H1 (cell line): ENCODE results near the gene MOB4. TPM values are rescaled to one million over a fixed set of nuclear protein-coding genes. Genes with fewer than 3 reads are reported as not detected.

Experiments
- BCL11A ChIP-seq, 2 experiments: IDR thresholded peaks; one replicate each; pipeline ENCODE4 v1.6.1; 2011; ENCODE audit warnings: low read depth in 2 of 2, low read length in 2 of 2, mild to moderate bottlenecking in 2 of 2
- BRCA1 ChIP-seq: IDR thresholded peaks from 2 replicates; pipeline ENCODE4 v1.6.1; 2012; ENCODE audit warnings: low read depth, low read length, improper control_type of control experiment
- CREB1 ChIP-seq: IDR thresholded peaks from 2 replicates; pipeline ENCODE4 v1.6.1; 2012; ENCODE audit warnings: inconsistent platforms
- EP300 ChIP-seq, 2 experiments: IDR thresholded peaks; 1 replicate in 1 of 2; 2 replicates in 1 of 2; pipeline ENCODE4 v1.6.1; 2011 to 2012; ENCODE audit warnings: low read depth in 2 of 2, low read length in 2 of 2, mild to moderate bottlenecking in 2 of 2, borderline replicate concordance in 1 of 2, inconsistent platforms in 1 of 2, moderate library complexity in 1 of 2
- EZH2 ChIP-seq: fragments of 200-600 bp; sonication (generic); IDR thresholded peaks from 2 replicates; pipeline ENCODE4 v1.7.1; 2012; ENCODE audit warnings: low read depth, mild to moderate bottlenecking, moderate library complexity, low read length, inconsistent platforms; ENCODE audit not compliant: severe bottlenecking
- FOSL1 ChIP-seq: IDR thresholded peaks from 2 replicates; pipeline ENCODE4 v1.6.1; 2011; ENCODE audit warnings: mild to moderate bottlenecking, low read depth, low read length, moderate library complexity; ENCODE audit not compliant: insufficient read depth
- HDAC6 ChIP-seq: IDR thresholded peaks from one replicate; pipeline ENCODE4 v1.7.1; 2012; ENCODE audit warnings: low read depth, mild to moderate bottlenecking, inconsistent platforms, low read length, moderate library complexity
- JUND ChIP-seq: IDR thresholded peaks from 2 replicates; pipeline ENCODE4 v1.6.1; 2011; ENCODE audit warnings: mild to moderate bottlenecking, improper control_type of control experiment, low read length
- MAFK ChIP-seq: IDR thresholded peaks from 2 replicates; pipeline ENCODE4 v1.6.1; 2012; ENCODE audit warnings: low read depth, mild to moderate bottlenecking, improper control_type of control experiment, low read length
- NRF1 ChIP-seq: IDR thresholded peaks from 2 replicates; pipeline ENCODE4 v1.6.1; 2011; ENCODE audit warnings: mild to moderate bottlenecking, low read depth, low read length, improper control_type of control experiment
- PHF8 ChIP-seq: fragments of 200-600 bp; sonication (generic); conservative IDR thresholded peaks from 2 replicates; pipeline ENCODE4 v1.7.1; 2012; ENCODE audit warnings: low read depth, mild to moderate bottlenecking, inconsistent platforms, low read length, moderate library complexity
- POLR2A ChIP-seq, 2 experiments: IDR thresholded peaks; 1 replicate in 1 of 2; 2 replicates in 1 of 2; pipeline ENCODE4 v1.6.1; 2011; ENCODE audit warnings: low read depth in 2 of 2, low read length in 2 of 2, mild to moderate bottlenecking in 2 of 2; ENCODE audit errors: control extremely low read depth in 1 of 2
- RAD21 ChIP-seq, 2 experiments: IDR thresholded peaks in 1 of 2; conservative IDR thresholded peaks in 1 of 2; 2 replicates each; pipeline ENCODE4 v1.6.1; 2011; ENCODE audit warnings: low read depth in 2 of 2, low read length in 2 of 2, improper control_type of control experiment in 1 of 2, inconsistent platforms in 1 of 2, mild to moderate bottlenecking in 1 of 2, moderate library complexity in 1 of 2
- RBBP5 ChIP-seq: IDR thresholded peaks from 2 replicates; pipeline ENCODE4 v1.7.1; 2012; ENCODE audit warnings: low read depth, mild to moderate bottlenecking, inconsistent platforms, low read length, moderate library complexity, borderline replicate concordance
- RFX5 ChIP-seq: IDR thresholded peaks from 2 replicates; pipeline ENCODE4 v1.6.1; 2011; ENCODE audit warnings: low read depth, low read length, improper control_type of control experiment, borderline replicate concordance
- RNF2 ChIP-seq: fragments of 200-900, 300-1000 bp; sonication (generic); IDR thresholded peaks from 2 replicates; pipeline ENCODE4 v1.7.1; 2016; ENCODE audit warnings: borderline replicate concordance, low read depth, mild to moderate bottlenecking, antibody characterized with exemption, low read length; ENCODE audit not compliant: poor library complexity, severe bottlenecking; ENCODE audit errors: missing control alignments
- SIN3A ChIP-seq, 2 experiments: IDR thresholded peaks in 1 of 2; conservative IDR thresholded peaks in 1 of 2; 2 replicates each; pipeline ENCODE4 v1.6.1; 2011 to 2012; ENCODE audit warnings: low read length in 2 of 2, improper control_type of control experiment in 1 of 2, low read depth in 1 of 2, mild to moderate bottlenecking in 1 of 2
- SP1 ChIP-seq: IDR thresholded peaks from 2 replicates; pipeline ENCODE4 v1.6.1; 2011; ENCODE audit warnings: low read depth, low read length
- TCF12 ChIP-seq: IDR thresholded peaks from 2 replicates; pipeline ENCODE4 v1.6.1; 2011; ENCODE audit warnings: low read depth, mild to moderate bottlenecking, low read length
- ZNF274 ChIP-seq: IDR thresholded peaks from 2 replicates; pipeline ENCODE4 v1.7.0; 2012; ENCODE audit warnings: low read length, borderline replicate concordance; ENCODE audit errors: extremely low read depth
- polyA plus RNA-seq, 7 experiments: library from polyadenylated mRNA; depleted of rRNA in 3 of 7; stranded (reverse) in 5 of 7; unstranded in 2 of 7; fragments of >200 nt in 5 of 7; fragments of 200-250 nt in 2 of 7; gene quantifications; 1 replicate in 5 of 7; 2 replicates in 1 of 7; 4 replicates in 1 of 7; pipeline versions ENCODE4 v1.2.1 to v1.2.3, GENCODE V29; 2011 to 2013; ENCODE audit warnings: missing spikeins in 2 of 7, mixed read lengths in 2 of 7
- total RNA-seq: library from RNA; stranded (reverse); fragmentation: NEBNext Ultra II Directional; extraction: Animal tissue kit (Norgen Biotek cat#: 25700); gene quantifications from 2 replicates; pipeline ENCODE4 v1.2.1, GENCODE V29; 2021
- TF ChIP-seq, protein P1 (sequence below), 3 experiments: IDR thresholded peaks; 1 replicate in 2 of 3; 2 replicates in 1 of 3; pipeline versions ENCODE4 v1.5.1 to v1.6.1; 2011; ENCODE audit warnings: low read length in 3 of 3, mild to moderate bottlenecking in 3 of 3, inconsistent platforms in 2 of 3, low read depth in 1 of 3, moderate library complexity in 1 of 3; ENCODE audit not compliant: insufficient read depth in 1 of 3; ENCODE audit errors: control extremely low read depth in 1 of 3

Gene MOB4
- total and polyA plus RNA-seq, 2 of the 8 experiments (the other 6 are each of a cell fraction or from before 2014, with no cell fraction given), result 51.5 to 54.2 TPM

GRCh38 chr2:197515739-197516392 is at the start of gene MOB4 (continued):
- TF ChIP-seq ZNF274 (no peak), SP1 (peak; percentile 72; the same call in 1 of the 2 replicates), POLR2A (IDR thresholded peaks at IDR 0.05; ENCODE audit: control extremely low read depth in 1 of 2, low read depth in 2 of 2, low read length in 2 of 2) (peak; percentile 91 to 92), PHF8 (peak; percentile 88), EZH2 (no peak), TCF12 (peak; percentile 51; the same call in 1 of the 2 replicates), FOSL1 (no peak), MAFK (no peak), EP300 (IDR thresholded peaks at IDR 0.05; ENCODE audit: borderline replicate concordance in 1 of 2, low read depth in 2 of 2, low read length in 2 of 2) (peak; percentile 86 to 100; a peak in 2 of 3 replicates), RNF2 (no peak), RBBP5 (peak; percentile 69; the same call in 1 of the 2 replicates), SIN3A (conservative IDR thresholded peaks at IDR 0.05 in 1 of 2, IDR thresholded peaks at IDR 0.05 in 1 of 2; ENCODE audit: low read depth in 1 of 2, low read length in 2 of 2) (peak; percentile 85 to 95; a peak in 2 of 4 replicates), NRF1 (peak; percentile 28; the same call in 1 of the 2 replicates), RAD21 (IDR thresholded peaks at IDR 0.05 in 1 of 2, conservative IDR thresholded peaks at IDR 0.05 in 1 of 2; ENCODE audit: low read depth in 2 of 2, low read length in 2 of 2) (peak; percentile 15 to 18; a peak in 2 of 4 replicates), CREB1 (peak; percentile 81), JUND (peak; percentile 97), RFX5 (no peak), HDAC6 (no peak), BRCA1 (no peak; the same call in 1 of the 2 replicates), BCL11A (IDR thresholded peaks at IDR 0.05; ENCODE audit: low read depth in 2 of 2, low read length in 2 of 2) (no peak)
- TF ChIP-seq, protein P1, sequence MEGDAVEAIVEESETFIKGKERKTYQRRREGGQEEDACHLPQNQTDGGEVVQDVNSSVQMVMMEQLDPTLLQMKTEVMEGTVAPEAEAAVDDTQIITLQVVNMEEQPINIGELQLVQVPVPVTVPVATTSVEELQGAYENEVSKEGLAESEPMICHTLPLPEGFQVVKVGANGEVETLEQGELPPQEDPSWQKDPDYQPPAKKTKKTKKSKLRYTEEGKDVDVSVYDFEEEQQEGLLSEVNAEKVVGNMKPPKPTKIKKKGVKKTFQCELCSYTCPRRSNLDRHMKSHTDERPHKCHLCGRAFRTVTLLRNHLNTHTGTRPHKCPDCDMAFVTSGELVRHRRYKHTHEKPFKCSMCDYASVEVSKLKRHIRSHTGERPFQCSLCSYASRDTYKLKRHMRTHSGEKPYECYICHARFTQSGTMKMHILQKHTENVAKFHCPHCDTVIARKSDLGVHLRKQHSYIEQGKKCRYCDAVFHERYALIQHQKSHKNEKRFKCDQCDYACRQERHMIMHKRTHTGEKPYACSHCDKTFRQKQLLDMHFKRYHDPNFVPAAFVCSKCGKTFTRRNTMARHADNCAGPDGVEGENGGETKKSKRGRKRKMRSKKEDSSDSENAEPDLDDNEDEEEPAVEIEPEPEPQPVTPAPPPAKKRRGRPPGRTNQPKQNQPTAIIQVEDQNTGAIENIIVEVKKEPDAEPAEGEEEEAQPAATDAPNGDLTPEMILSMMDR (IDR thresholded peaks at IDR 0.05; ENCODE audit: control extremely low read depth in 1 of 3, insufficient read depth in 1 of 3, low read depth in 1 of 3, low read length in 3 of 3), result no peak
